HepG2 (cell line): ENCODE measurements around the gene ZSWIM9. TPM values are rescaled to one million over a fixed set of nuclear protein-coding genes. Genes with fewer than 3 reads are reported as not detected.
A peak's percentile ranks its signal among the peaks of the same experiment; 100 is the strongest.

ENCODE experiments used
- GZF1 ChIP-seq: sonication (generic); formaldehyde crosslinking; IDR thresholded peaks from 2 replicates; pipeline ENCODE4 v1.5.1; 2020; ENCODE audit warnings: mild to moderate bottlenecking, missing genetic modification reagents
- HNF4G ChIP-seq, 2 experiments: sonication (generic) in 1 of 2; formaldehyde crosslinking in 1 of 2; IDR thresholded peaks; 2 replicates each; pipeline versions ENCODE4 v1.4.0 to v1.6.1; 2011 to 2020; ENCODE audit warnings: borderline replicate concordance in 2 of 2, low read depth in 2 of 2, mild to moderate bottlenecking in 2 of 2, low read length in 1 of 2, missing genetic modification reagents in 1 of 2, moderate library complexity in 1 of 2
- REST ChIP-seq, 2 experiments: IDR thresholded peaks; 2 replicates each; pipeline ENCODE4 v1.6.1; 2011 to 2012; ENCODE audit warnings: low read length in 2 of 2, borderline replicate concordance in 1 of 2, low read depth in 1 of 2, mild to moderate bottlenecking in 1 of 2, moderate library complexity in 1 of 2
- TGIF2 ChIP-seq: IDR thresholded peaks from 2 replicates; pipeline ENCODE4 v1.6.1; 2016; ENCODE audit warnings: control low read depth, missing compliant biosample characterization
- TOE1 ChIP-seq: sonication (generic); formaldehyde crosslinking; IDR thresholded peaks from 2 replicates; pipeline ENCODE4 v1.4.0; 2020; ENCODE audit warnings: mild to moderate bottlenecking, missing genetic modification reagents
- ZBTB10 ChIP-seq: sonication (generic); formaldehyde crosslinking; IDR thresholded peaks from 2 replicates; pipeline ENCODE4 v1.4.0; 2020; ENCODE audit warnings: missing genetic modification reagents, borderline replicate concordance
- ZNF446 ChIP-seq: sonication (generic); formaldehyde crosslinking; IDR thresholded peaks from 2 replicates; pipeline ENCODE4 v1.5.0; 2020; ENCODE audit warnings: mild to moderate bottlenecking, missing genetic modification reagents
- ZNF570 ChIP-seq: sonication (generic); formaldehyde crosslinking; IDR thresholded peaks from 2 replicates; pipeline ENCODE4 v1.4.0; 2020; ENCODE audit warnings: mild to moderate bottlenecking, missing genetic modification reagents, borderline replicate concordance
- polyA plus RNA-seq, 8 experiments: library from polyadenylated mRNA; depleted of rRNA in 3 of 8; stranded (reverse) in 7 of 8; unstranded in 1 of 8; fragments of >200 nt; fragmentation: Illumina TruSeq in 4 of 8; extraction: Trizol in 4 of 8; gene quantifications; 2 replicates each; pipeline versions ENCODE4 v1.2.1 to v1.2.3, GENCODE V29; 2011 to 2016; ENCODE audit warnings: low read depth in 4 of 8, missing spikeins in 1 of 8, mixed read lengths in 1 of 8; ENCODE audit not compliant: insufficient read depth in 1 of 8
- total RNA-seq, 5 experiments: library from RNA; depleted of rRNA; stranded (reverse); fragments of >200 nt; fragmentation: Illumina TruSeq; extraction: Trizol; gene quantifications; 2 replicates each; pipeline ENCODE4 v1.2.3, GENCODE V29; 2016; ENCODE audit warnings: low read depth in 1 of 5
- TF ChIP-seq, protein P1 (sequence below): sonication (generic); formaldehyde crosslinking; IDR thresholded peaks from 2 replicates; pipeline ENCODE4 v1.5.0; 2020; ENCODE audit warnings: mild to moderate bottlenecking, missing genetic modification reagents
- TF ChIP-seq, protein P2 (sequence below): sonication (generic); formaldehyde crosslinking; IDR thresholded peaks from 2 replicates; pipeline ENCODE4 v1.8.0; 2022; ENCODE audit warnings: missing genetic modification reagents, mild to moderate bottlenecking, borderline replicate concordance
- TF ChIP-seq, protein P3 (sequence below): sonication (generic); formaldehyde crosslinking; IDR thresholded peaks from 2 replicates; pipeline ENCODE4 v1.5.0; 2020; ENCODE audit warnings: mild to moderate bottlenecking, missing genetic modification reagents
- TF ChIP-seq, protein P4 (sequence below): sonication (generic); formaldehyde crosslinking; IDR thresholded peaks from 2 replicates; pipeline ENCODE4 v1.5.0; 2020; ENCODE audit warnings: missing genetic modification reagents

ZSWIM9 gene
- total and polyA plus RNA-seq, 2 of the 13 experiments (the other 11 are each of a cell fraction or from before 2014, with no cell fraction given): 0.18 to 1.1 TPM

DNA sequence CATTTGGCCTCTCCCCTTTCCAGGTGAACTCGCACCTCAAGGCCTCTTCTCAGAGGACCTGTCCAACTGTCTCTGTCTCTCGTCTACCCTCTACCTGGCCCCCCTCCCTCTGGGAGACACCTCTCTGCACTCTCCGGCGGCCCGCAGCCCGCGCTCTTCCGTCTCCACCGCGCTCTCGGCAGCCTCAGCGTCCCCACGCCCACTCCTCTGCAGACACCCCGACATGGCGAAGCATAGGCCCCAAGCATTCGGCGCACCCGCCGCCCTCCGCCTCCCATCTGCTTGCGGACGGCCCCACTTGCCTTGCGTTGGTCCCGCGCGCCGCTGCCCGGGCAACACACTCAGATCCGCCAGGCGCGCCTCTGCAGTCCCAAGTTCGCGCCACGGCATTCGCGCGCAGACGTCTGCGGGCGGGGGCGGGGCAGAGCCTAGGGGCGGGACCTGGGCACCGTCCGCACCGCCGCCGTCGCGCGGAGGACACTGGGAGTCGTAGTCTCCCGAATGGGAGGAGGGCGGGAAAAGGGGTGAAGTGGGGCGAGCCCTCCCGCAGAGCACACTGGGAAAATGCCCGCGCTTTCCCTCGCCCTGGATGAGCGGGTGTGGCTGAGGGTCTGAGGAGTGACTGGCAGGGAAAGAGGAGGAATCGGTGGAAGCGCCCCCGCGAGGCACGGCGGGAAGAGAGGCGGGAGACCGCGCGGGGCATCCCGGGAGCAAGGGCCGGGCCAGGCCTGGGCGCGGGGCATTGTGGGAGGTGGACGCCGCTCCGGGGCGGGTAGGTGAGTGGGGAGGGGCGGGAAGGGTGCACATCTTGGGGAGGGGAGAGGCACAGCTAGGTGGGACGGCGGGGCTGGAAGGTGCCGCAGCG, at the start of gene ZSWIM9, which contains the start of gene LIG1 (continued):
- TF ChIP-seq, protein P1, sequence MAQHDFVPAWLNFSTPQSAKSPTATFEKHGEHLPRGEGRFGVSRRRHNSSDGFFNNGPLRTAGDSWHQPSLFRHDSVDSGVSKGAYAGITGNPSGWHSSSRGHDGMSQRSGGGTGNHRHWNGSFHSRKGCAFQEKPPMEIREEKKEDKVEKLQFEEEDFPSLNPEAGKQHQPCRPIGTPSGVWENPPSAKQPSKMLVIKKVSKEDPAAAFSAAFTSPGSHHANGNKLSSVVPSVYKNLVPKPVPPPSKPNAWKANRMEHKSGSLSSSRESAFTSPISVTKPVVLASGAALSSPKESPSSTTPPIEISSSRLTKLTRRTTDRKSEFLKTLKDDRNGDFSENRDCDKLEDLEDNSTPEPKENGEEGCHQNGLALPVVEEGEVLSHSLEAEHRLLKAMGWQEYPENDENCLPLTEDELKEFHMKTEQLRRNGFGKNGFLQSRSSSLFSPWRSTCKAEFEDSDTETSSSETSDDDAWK (CRISPR knock-in tag): no peak
- TF ChIP-seq HNF4G (IDR thresholded peaks at IDR 0.05; ENCODE audit: borderline replicate concordance, low read depth, low read length) (no peak), HNF4G (CRISPR knock-in tag; IDR thresholded peaks at IDR 0.05; ENCODE audit: borderline replicate concordance, low read depth) (peak; percentile 65; the same call in 1 of the 2 replicates), ZNF570 (CRISPR knock-in tag) (peak; percentile 84; the same call in 1 of the 2 replicates), ZBTB10 (CRISPR knock-in tag) (peak; percentile 81; the same call in 1 of the 2 replicates), TOE1 (CRISPR knock-in tag) (0 out of 2 replicates have a peak, but pooled peaks have one; percentile 28), TGIF2 (peak; percentile 51; the same call in 1 of the 2 replicates), ZNF446 (CRISPR knock-in tag) (peak; percentile 85), REST (IDR thresholded peaks at IDR 0.05; ENCODE audit: borderline replicate concordance in 1 of 2, low read depth in 1 of 2, low read length in 2 of 2) (peak in 1 of 2 experiments; percentile 45; a peak in 1 of 4 replicates), GZF1 (0 out of 2 replicates have a peak, but pooled peaks have one; percentile 42)
- TF ChIP-seq, protein P2, sequence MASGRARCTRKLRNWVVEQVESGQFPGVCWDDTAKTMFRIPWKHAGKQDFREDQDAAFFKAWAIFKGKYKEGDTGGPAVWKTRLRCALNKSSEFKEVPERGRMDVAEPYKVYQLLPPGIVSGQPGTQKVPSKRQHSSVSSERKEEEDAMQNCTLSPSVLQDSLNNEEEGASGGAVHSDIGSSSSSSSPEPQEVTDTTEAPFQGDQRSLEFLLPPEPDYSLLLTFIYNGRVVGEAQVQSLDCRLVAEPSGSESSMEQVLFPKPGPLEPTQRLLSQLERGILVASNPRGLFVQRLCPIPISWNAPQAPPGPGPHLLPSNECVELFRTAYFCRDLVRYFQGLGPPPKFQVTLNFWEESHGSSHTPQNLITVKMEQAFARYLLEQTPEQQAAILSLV (CRISPR knock-in tag): peak; percentile 67; the same call in 1 of the 2 replicates
- TF ChIP-seq, protein P3, sequence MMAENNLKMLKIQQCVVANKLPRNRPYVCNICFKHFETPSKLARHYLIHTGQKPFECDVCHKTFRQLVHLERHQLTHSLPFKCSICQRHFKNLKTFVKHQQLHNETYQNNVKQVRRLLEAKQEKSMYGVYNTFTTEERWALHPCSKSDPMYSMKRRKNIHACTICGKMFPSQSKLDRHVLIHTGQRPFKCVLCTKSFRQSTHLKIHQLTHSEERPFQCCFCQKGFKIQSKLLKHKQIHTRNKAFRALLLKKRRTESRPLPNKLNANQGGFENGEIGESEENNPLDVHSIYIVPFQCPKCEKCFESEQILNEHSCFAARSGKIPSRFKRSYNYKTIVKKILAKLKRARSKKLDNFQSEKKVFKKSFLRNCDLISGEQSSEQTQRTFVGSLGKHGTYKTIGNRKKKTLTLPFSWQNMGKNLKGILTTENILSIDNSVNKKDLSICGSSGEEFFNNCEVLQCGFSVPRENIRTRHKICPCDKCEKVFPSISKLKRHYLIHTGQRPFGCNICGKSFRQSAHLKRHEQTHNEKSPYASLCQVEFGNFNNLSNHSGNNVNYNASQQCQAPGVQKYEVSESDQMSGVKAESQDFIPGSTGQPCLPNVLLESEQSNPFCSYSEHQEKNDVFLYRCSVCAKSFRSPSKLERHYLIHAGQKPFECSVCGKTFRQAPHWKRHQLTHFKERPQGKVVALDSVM (CRISPR knock-in tag): no peak
- TF ChIP-seq, protein P4, sequence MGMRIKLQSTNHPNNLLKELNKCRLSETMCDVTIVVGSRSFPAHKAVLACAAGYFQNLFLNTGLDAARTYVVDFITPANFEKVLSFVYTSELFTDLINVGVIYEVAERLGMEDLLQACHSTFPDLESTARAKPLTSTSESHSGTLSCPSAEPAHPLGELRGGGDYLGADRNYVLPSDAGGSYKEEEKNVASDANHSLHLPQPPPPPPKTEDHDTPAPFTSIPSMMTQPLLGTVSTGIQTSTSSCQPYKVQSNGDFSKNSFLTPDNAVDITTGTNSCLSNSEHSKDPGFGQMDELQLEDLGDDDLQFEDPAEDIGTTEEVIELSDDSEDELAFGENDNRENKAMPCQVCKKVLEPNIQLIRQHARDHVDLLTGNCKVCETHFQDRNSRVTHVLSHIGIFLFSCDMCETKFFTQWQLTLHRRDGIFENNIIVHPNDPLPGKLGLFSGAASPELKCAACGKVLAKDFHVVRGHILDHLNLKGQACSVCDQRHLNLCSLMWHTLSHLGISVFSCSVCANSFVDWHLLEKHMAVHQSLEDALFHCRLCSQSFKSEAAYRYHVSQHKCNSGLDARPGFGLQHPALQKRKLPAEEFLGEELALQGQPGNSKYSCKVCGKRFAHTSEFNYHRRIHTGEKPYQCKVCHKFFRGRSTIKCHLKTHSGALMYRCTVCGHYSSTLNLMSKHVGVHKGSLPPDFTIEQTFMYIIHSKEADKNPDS: no peak
